ENCODE results near the gene CDKAL1.

Gene CDKAL1

GRCh38 chr6:20996099-20996498, 461.8 kb downstream of the CDKAL1 start:
- DNase-seq: no peak

- DNase-seq: no peak
Measured at GRCh38 chr6:20997143-20997769, 463.0 kb downstream of the CDKAL1 start.

- DNase-seq: no peak
Measured at GRCh38 chr6:20997770-20998147, 463.5 kb downstream of the CDKAL1 start.

- no peak for DNase-seq
Measured at GRCh38 chr6:20998748-20999448, 464.6 kb downstream of the CDKAL1 start.

- DNase-seq: no peak
Measured at GRCh38 chr6:21000331-21000801, 466.1 kb downstream of the CDKAL1 start.

GRCh38 chr6:21001736-21002135, 467.5 kb downstream of the CDKAL1 start:
- DNase-seq: no peak

- no peak for DNase-seq
Measured at GRCh38 chr6:21003780-21004541, 469.7 kb downstream of the CDKAL1 start.

- no peak for DNase-seq
Measured at GRCh38 chr6:21005816-21006570, 471.7 kb downstream of the CDKAL1 start.

- DNase-seq: no peak
Measured at GRCh38 chr6:21019614-21020013, 485.4 kb downstream of the CDKAL1 start.

- no peak for DNase-seq
Measured at GRCh38 chr6:21022343-21023107, 488.3 kb downstream of the CDKAL1 start.

GRCh38 chr6:21023210-21023609, 489.0 kb downstream of the CDKAL1 start:
- no peak for DNase-seq

GRCh38 chr6:21024616-21025015, 490.4 kb downstream of the CDKAL1 start:
- DNase-seq: no peak

- no peak for DNase-seq
Measured at GRCh38 chr6:21026576-21027273, 492.5 kb downstream of the CDKAL1 start.

GRCh38 chr6:21027507-21027906, 493.2 kb downstream of the CDKAL1 start:
- no peak for DNase-seq

GRCh38 chr6:21031182-21031581, 496.9 kb downstream of the CDKAL1 start:
- DNase-seq: no peak

- no peak for DNase-seq
Measured at GRCh38 chr6:21033084-21033483, 498.8 kb downstream of the CDKAL1 start.

- DNase-seq: no peak
Measured at GRCh38 chr6:21033575-21034026, 499.3 kb downstream of the CDKAL1 start.

- DNase-seq: no peak
Measured at GRCh38 chr6:21034345-21034744, 500.1 kb downstream of the CDKAL1 start.

- DNase-seq: no peak
Measured at GRCh38 chr6:21037453-21037852, 503.2 kb downstream of the CDKAL1 start.

- no peak for DNase-seq
Measured at GRCh38 chr6:21039926-21040325, 505.7 kb downstream of the CDKAL1 start.

GRCh38 chr6:21045135-21045700, 511.0 kb downstream of the CDKAL1 start:
- no peak for DNase-seq
